Keratinocyte (primary cell): ENCODE results near the gene KRT6C. TPM values are rescaled to one million over a fixed set of nuclear protein-coding genes. Genes with fewer than 3 reads are reported as not detected.

Experiments used
- DNase-seq: peaks from one replicate; pipeline ENCODE4 v3.0.0-alpha.2; 2011; ENCODE audit warnings: low read depth, missing footprints, low spot score
- FAIRE-seq: peaks from 2 replicates; lab custom pipeline; 2011; peaks lifted over from hg19 to GRCh38; lab: Jason Lieb, UNC
- H2AFZ ChIP-seq: 2 replicates; pipeline ENCODE4 v1.6.0; 2012; ENCODE audit warnings: low read length, control low read depth, inconsistent platforms; ENCODE audit not compliant: control insufficient read depth
- H3K27ac ChIP-seq: 2 replicates; pipeline ENCODE4 v1.5.1; 2011; ENCODE audit warnings: low read length; ENCODE audit not compliant: control insufficient read depth, insufficient read depth
- H3K27me3 ChIP-seq: 3 replicates; pipeline ENCODE4 v1.6.0; 2011; ENCODE audit warnings: low read length; ENCODE audit not compliant: control insufficient read depth, insufficient read depth; ENCODE audit errors: extremely low read depth
- H3K36me3 ChIP-seq, 2 experiments: 2 replicates in 1 of 2; 3 replicates in 1 of 2; pipeline ENCODE4 v1.5.1; 2011; ENCODE audit warnings: low read length in 2 of 2, mild to moderate bottlenecking in 1 of 2; ENCODE audit not compliant: control insufficient read depth in 2 of 2, insufficient read depth in 2 of 2; ENCODE audit errors: extremely low read depth in 1 of 2
- H3K4me1 ChIP-seq: 3 replicates; pipeline ENCODE4 v1.5.1; 2011; ENCODE audit warnings: low read length; ENCODE audit not compliant: control insufficient read depth, insufficient read depth; ENCODE audit errors: extremely low read depth
- H3K4me2 ChIP-seq: 3 replicates; pipeline ENCODE4 v1.6.0; 2011; ENCODE audit warnings: low read depth, low read length; ENCODE audit not compliant: control insufficient read depth, insufficient read depth; ENCODE audit errors: extremely low read depth
- H3K4me3 ChIP-seq, 3 experiments: fragments of 200-600 bp in 1 of 3; sonication (generic) in 1 of 3; 2 replicates in 2 of 3; 3 replicates in 1 of 3; pipeline ENCODE4 v1.5.1; 2011 to 2016; ENCODE audit warnings: low read length in 3 of 3, mild to moderate bottlenecking in 3 of 3, control low read depth in 2 of 3, inconsistent platforms in 1 of 3, low read depth in 1 of 3, mixed read lengths in 1 of 3, mixed run types in 1 of 3, moderate library complexity in 1 of 3; ENCODE audit not compliant: control insufficient read depth in 2 of 3, insufficient read depth in 2 of 3; ENCODE audit errors: extremely low read depth in 1 of 3
- H3K79me2 ChIP-seq: 2 replicates; pipeline ENCODE4 v1.6.0; 2012; ENCODE audit warnings: low read length; ENCODE audit not compliant: control insufficient read depth, insufficient read depth
- H3K9ac ChIP-seq: 3 replicates; pipeline ENCODE4 v1.6.0; 2011; ENCODE audit warnings: low read length; ENCODE audit not compliant: control insufficient read depth, insufficient read depth; ENCODE audit errors: extremely low read depth
- H3K9me1 ChIP-seq: 3 replicates; pipeline ENCODE4 v1.6.0; 2011; ENCODE audit warnings: low read length; ENCODE audit not compliant: control insufficient read depth, insufficient read depth; ENCODE audit errors: extremely low read depth
- H3K9me3 ChIP-seq: 2 replicates; pipeline ENCODE4 v1.5.1; 2012; ENCODE audit warnings: low read depth, low read length; ENCODE audit not compliant: control insufficient read depth
- H4K20me1 ChIP-seq: 3 replicates; pipeline ENCODE4 v1.6.0; 2011; ENCODE audit warnings: low read length; ENCODE audit not compliant: control insufficient read depth, insufficient read depth; ENCODE audit errors: extremely low read depth
- EZH2 ChIP-seq: IDR thresholded peaks from one replicate; pipeline ENCODE4 v1.6.1; 2012; ENCODE audit warnings: inconsistent platforms, mild to moderate bottlenecking, low read length, moderate library complexity
- dilution Hi-C: fragments of 300-500 bp; cut with MboI; formaldehyde crosslinking; loops from one replicate; pipeline ENCODE4 v1.7.0; 2020; ENCODE audit warnings: low sequenced_read_pairs; ENCODE audit not compliant: extremely low pct_ligation_motif_present
- polyA plus RNA-seq, 5 experiments: library from polyadenylated mRNA; depleted of rRNA in 3 of 5; stranded (reverse) in 3 of 5; stranded (forward) in 1 of 5; unstranded in 1 of 5; fragments of >200 nt; gene quantifications; 1 replicate in 1 of 5; 2 replicates in 3 of 5; 3 replicates in 1 of 5; pipeline versions ENCODE4 v1.2.1 to v1.2.3, GENCODE V29; 2011 to 2012; ENCODE audit warnings: missing spikeins in 2 of 5, low read depth in 1 of 5, low replicate concordance in 1 of 5
- TF ChIP-seq, protein P1 (sequence below), 3 experiments: IDR thresholded peaks in 1 of 3; conservative IDR thresholded peaks in 1 of 3; optimal IDR thresholded peaks in 1 of 3; 2 replicates in 2 of 3; 3 replicates in 1 of 3; pipeline versions ENCODE3 to v1.5.1; 2011; ENCODE audit warnings: low read length in 3 of 3, mild to moderate bottlenecking in 3 of 3, moderate library complexity in 2 of 3, control low read depth in 1 of 3, inconsistent platforms in 1 of 3; ENCODE audit not compliant: insufficient read depth in 2 of 3; ENCODE audit errors: extremely low read depth in 1 of 3

The KRT6C gene
- polyA plus RNA-seq, 1 donor (not counting 4 experiments of a cell fraction or from before 2014, with no cell fraction given), result 357 TPM

DNA sequence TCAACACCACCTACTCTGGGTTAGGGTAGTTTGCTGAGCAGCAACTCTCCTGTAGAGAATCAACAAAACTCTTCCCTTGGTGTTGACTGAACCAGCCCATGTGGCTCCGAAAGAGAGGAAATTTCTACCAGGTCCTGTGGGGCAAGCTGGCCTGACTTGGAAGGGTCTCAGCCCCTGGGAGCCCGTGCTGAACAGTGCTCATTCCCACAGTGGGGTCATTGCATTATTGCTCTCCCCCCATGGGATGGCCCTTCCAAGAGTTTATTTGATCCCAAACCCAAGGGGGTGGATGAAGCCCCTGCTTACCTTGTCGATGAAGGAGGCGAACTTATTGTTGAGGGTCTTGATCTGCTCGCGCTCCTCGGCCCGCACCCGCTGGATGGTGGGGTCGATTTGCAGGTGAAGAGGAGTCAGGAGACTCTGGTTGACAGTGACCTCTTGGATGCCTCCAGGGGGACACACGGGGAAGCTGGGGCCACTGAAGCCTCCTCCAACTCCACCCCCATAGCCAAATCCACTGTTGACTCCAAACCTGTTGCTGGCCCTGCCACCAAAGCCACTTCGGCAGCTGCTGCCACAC, 40.0 kb downstream of the KRT6C start:
- H3K9ac ChIP-seq, result no peak overlapping the region
- H3K4me3 ChIP-seq, result no peak overlapping the region
- peaks cover 0 to 3% of the 10 kb centered on the region in 2 experiments for H3K36me3 ChIP-seq
- no peaks in the 10 kb centered on the region for H3K27me3 ChIP-seq
- DNase-seq (no peak), FAIRE-seq (no peak)
- no peaks in the 10 kb centered on the region for H3K9me3 ChIP-seq
- no peaks in the 10 kb centered on the region for H3K9me1 ChIP-seq
- no peak overlapping the region for H3K4me2 ChIP-seq
- peaks cover 46% of the 10 kb centered on the region for H3K4me1 ChIP-seq
- peaks cover 2% of the 10 kb centered on the region for H3K79me2 ChIP-seq
- no peaks in the 10 kb centered on the region for H4K20me1 ChIP-seq
- no peak overlapping the region for H3K27ac ChIP-seq
- TF ChIP-seq EZH2, result no peak
- TF ChIP-seq, protein P1, sequence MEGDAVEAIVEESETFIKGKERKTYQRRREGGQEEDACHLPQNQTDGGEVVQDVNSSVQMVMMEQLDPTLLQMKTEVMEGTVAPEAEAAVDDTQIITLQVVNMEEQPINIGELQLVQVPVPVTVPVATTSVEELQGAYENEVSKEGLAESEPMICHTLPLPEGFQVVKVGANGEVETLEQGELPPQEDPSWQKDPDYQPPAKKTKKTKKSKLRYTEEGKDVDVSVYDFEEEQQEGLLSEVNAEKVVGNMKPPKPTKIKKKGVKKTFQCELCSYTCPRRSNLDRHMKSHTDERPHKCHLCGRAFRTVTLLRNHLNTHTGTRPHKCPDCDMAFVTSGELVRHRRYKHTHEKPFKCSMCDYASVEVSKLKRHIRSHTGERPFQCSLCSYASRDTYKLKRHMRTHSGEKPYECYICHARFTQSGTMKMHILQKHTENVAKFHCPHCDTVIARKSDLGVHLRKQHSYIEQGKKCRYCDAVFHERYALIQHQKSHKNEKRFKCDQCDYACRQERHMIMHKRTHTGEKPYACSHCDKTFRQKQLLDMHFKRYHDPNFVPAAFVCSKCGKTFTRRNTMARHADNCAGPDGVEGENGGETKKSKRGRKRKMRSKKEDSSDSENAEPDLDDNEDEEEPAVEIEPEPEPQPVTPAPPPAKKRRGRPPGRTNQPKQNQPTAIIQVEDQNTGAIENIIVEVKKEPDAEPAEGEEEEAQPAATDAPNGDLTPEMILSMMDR (optimal IDR thresholded peaks at IDR 0.05 in 1 of 3, IDR thresholded peaks at IDR 0.05 in 1 of 3, conservative IDR thresholded peaks at IDR 0.05 in 1 of 3; ENCODE audit: extremely low read depth in 1 of 3, insufficient read depth in 2 of 3, low read length in 3 of 3), result no peak
- H2AFZ ChIP-seq, result no peak overlapping the region
- dilution Hi-C loops, result no loop called here

DNA sequence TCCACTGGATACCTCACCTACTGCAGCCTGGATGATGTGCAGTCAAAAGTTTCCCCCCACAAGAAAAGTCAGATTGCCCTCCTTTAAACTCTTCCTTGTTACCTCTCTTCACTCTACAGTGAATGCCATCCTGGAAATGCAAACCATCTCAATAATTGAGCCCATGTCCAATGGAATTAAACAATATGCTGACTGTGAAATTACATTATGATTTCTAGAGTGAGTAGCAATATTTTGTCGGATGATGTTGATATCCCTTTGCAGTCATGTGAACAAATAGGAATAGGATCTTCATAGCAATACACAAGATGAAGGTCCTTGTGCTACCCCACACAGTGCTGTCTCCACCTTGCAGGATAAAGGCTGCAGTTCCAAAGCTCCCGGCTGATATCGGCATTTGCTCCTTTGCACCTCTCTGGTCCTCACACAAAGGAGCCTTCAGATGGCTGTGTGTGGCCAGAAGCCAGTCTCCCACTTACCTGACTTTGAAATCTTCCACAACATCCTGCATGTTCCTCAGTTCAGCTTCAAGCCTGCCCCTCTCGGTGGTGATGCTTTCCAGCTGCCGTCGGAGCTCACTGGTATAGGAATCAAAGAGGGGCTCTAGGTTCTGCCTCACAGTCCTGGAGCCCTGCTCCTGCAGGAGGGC, 40.9 kb downstream of the KRT6C start:
- no peak overlapping the region for H3K27ac ChIP-seq
- H4K20me1 ChIP-seq, result no peaks in the 10 kb centered on the region
- no peak for DNase-seq
- no peak overlapping the region for H3K9ac ChIP-seq
- H3K36me3 ChIP-seq, result peaks cover 0 to 3% of the 10 kb centered on the region in 2 experiments
- H3K4me1 ChIP-seq, result peaks cover 38% of the 10 kb centered on the region
- FAIRE-seq, result peak; percentile 17
- no peak overlapping the region for H2AFZ ChIP-seq
- no peaks in the 10 kb centered on the region for H3K9me3 ChIP-seq
- peaks cover 2% of the 10 kb centered on the region for H3K79me2 ChIP-seq
- H3K27me3 ChIP-seq, result no peaks in the 10 kb centered on the region
- H3K9me1 ChIP-seq, result no peaks in the 10 kb centered on the region
- TF ChIP-seq, protein P1 (optimal IDR thresholded peaks at IDR 0.05 in 1 of 3, IDR thresholded peaks at IDR 0.05 in 1 of 3, conservative IDR thresholded peaks at IDR 0.05 in 1 of 3; ENCODE audit: extremely low read depth in 1 of 3, insufficient read depth in 2 of 3, low read length in 3 of 3), result no peak
- TF ChIP-seq EZH2, result no peak
- no peak overlapping the region for H3K4me3 ChIP-seq
- dilution Hi-C loops, result no loop called here
- no peak overlapping the region for H3K4me2 ChIP-seq
